Stomach (tissue), 9 donors: ENCODE results near the gene ACAD11. TPM values are rescaled to one million over a fixed set of nuclear protein-coding genes. Genes with fewer than 3 reads are reported as not detected.

Experiments used
- DNase-seq, 2 donors: peaks; one replicate each; pipeline versions ENCODE4 v3.0.0 to v3.0.0-alpha.2; 2013 to 2019
- H3K27ac ChIP-seq, 5 donors: fragments of 200-600 bp in 4 of 5; sonication (generic) in 4 of 5; one replicate each; pipeline ENCODE4 v1.5.1; 2013 to 2019; ENCODE audit warnings: mild to moderate bottlenecking in 1 of 5, moderate library complexity in 1 of 5
- H3K27me3 ChIP-seq, 3 donors: fragments of 200-600 bp; sonication (generic); one replicate each; pipeline ENCODE4 v1.5.1; 2017 to 2019; ENCODE audit warnings: mixed run types in 1 of 3
- H3K36me3 ChIP-seq, 4 donors: fragments of 200-600 bp; sonication (generic); 1 replicate in 3 of 4; 2 replicates in 1 of 4; pipeline ENCODE4 v1.5.1; 2016 to 2019
- H3K4me1 ChIP-seq, 4 donors: fragments of 200-600 bp; sonication (generic); one replicate each; pipeline ENCODE4 v1.5.1; 2016 to 2019
- H3K4me3 ChIP-seq, 4 donors: fragments of 200-600 bp; sonication (generic) in 3 of 4; one replicate each; pipeline ENCODE4 v1.5.1; 2016 to 2019; ENCODE audit warnings: mild to moderate bottlenecking in 1 of 4
- H3K9me3 ChIP-seq, 4 donors: fragments of 200-600 bp; sonication (generic); one replicate each; pipeline ENCODE4 v1.5.1; 2016 to 2019
- CTCF ChIP-seq, 7 experiments: fragments of 450-650 bp in 4 of 7; fragments of 200-600 bp in 3 of 7; sonication (generic) in 3 of 7; IDR thresholded peaks; one replicate each; pipeline ENCODE4 v1.5.1; 2016 to 2019; ENCODE audit warnings: antibody characterized with exemption in 7 of 7, control low read depth in 2 of 7, mild to moderate bottlenecking in 1 of 7
- EP300 ChIP-seq: sonication (generic); formaldehyde crosslinking; IDR thresholded peaks from one replicate; pipeline ENCODE4 v1.6.1; 2017; ENCODE audit warnings: antibody characterized with exemption
- POLR2A ChIP-seq, 4 donors: fragments of 450-650 bp; IDR thresholded peaks; one replicate each; pipeline ENCODE4 v1.6.1; 2016; ENCODE audit warnings: antibody characterized with exemption in 4 of 4, control low read depth in 2 of 4, mild to moderate bottlenecking in 1 of 4, moderate library complexity in 1 of 4
- POLR2AphosphoS5 ChIP-seq, 3 donors: sonication (generic); formaldehyde crosslinking; IDR thresholded peaks; one replicate each; pipeline ENCODE4 v1.6.1; 2016; ENCODE audit warnings: antibody characterized with exemption in 3 of 3
- WGBS, 5 donors: extraction: QIAGEN DNeasy Blood & Tissue Kit in 3 of 5; methylation state at CpG; one replicate each; pipeline versions ENCODE4 v1.1.5 to v1.1.7; 2013 to 2018; 5-methylcytosine and 5-hydroxymethylcytosine counted together
- intact Hi-C: fragments of 100-400 bp; cut with DNase I; formaldehyde crosslinking; loops from one replicate; pipeline ENCODE4 v1.15.1; 2023; ENCODE audit warnings: low total_unique reads
- polyA plus RNA-seq, 3 donors: library from polyadenylated mRNA; stranded (reverse); fragments of 200-250 nt; gene quantifications; one replicate each; pipeline ENCODE4 v1.2.3, GENCODE V29; 2013
- total RNA-seq, 5 donors: library from RNA; depleted of rRNA; stranded (reverse); fragments of >200 nt; gene quantifications; one replicate each; pipeline versions ENCODE4 v1.1.0 to v1.2.3, GENCODE V29; 2014 to 2016
- donor health status: healthy with polysubstance abuse.
- donor health status: Bipolar disorder and iron deficiency.
- donor health status: healthy.

The ACAD11 gene
- total and polyA plus RNA-seq, 8 donors: 2.6 to 137 (median 26.2) TPM

GRCh38 chr3:132555306-132556035, 104.1 kb downstream of the ACAD11 start:
- 59 to 82% (median 75%) methylated on average over 5 of the region's 5 CpGs for WGBS, 5 donors
- Histone ChIP-seq H3K9me3 (no peaks in the 10 kb centered on the region), H3K4me3 (no peak overlapping the region), H3K4me1 (peaks cover 0 to 16% (median 14%) of the 10 kb centered on the region in 4 donors), H3K27me3 (no peaks in the 10 kb centered on the region), H3K36me3 (peaks cover 0 to 31% (median 25%) of the 10 kb centered on the region in 4 donors), H3K27ac (no peak overlapping the region)
- no peak for DNase-seq
- TF ChIP-seq EP300: no peak
- no peak for TF ChIP-seq POLR2A (IDR thresholded peaks at IDR 0.05)
- no peak for TF ChIP-seq POLR2AphosphoS5 (IDR thresholded peaks at IDR 0.05)
- TF ChIP-seq CTCF (IDR thresholded peaks at IDR 0.05): no peak
- intact Hi-C loops: no loop called here

- Histone ChIP-seq H3K4me1 (peaks cover 0 to 25% (median 18%) of the 10 kb centered on the region in 4 donors), H3K4me3 (no peak overlapping the region), H3K27me3 (no peaks in the 10 kb centered on the region), H3K9me3 (no peaks in the 10 kb centered on the region), H3K36me3 (peaks cover 0 to 24% (median 15%) of the 10 kb centered on the region in 4 donors), H3K27ac (no peak overlapping the region)
- TF ChIP-seq EP300: no peak
- no peak for TF ChIP-seq CTCF (IDR thresholded peaks at IDR 0.05)
- TF ChIP-seq POLR2AphosphoS5 (IDR thresholded peaks at IDR 0.05): no peak
- TF ChIP-seq POLR2A (IDR thresholded peaks at IDR 0.05): no peak
- 18 to 48% (median 37%) methylated on average over 8 of the region's 8 CpGs for WGBS, 5 donors
- intact Hi-C loops: no loop called here
- DNase-seq: peak; percentile 48 to 54
Measured at GRCh38 chr3:132554437-132554836, 105.2 kb downstream of the ACAD11 start.

- DNase-seq: peak in 1 of 2 donors; percentile 54
- intact Hi-C loops: no loop called here
- Histone ChIP-seq H3K9me3 (no peaks in the 10 kb centered on the region), H3K4me1 (peaks cover 0 to 25% (median 18%) of the 10 kb centered on the region in 4 donors), H3K36me3 (peaks cover 0 to 17% (median 9%) of the 10 kb centered on the region in 4 donors), H3K4me3 (no peak overlapping the region), H3K27me3 (no peaks in the 10 kb centered on the region), H3K27ac (no peak overlapping the region)
- no peak for TF ChIP-seq CTCF (IDR thresholded peaks at IDR 0.05)
- no peak for TF ChIP-seq POLR2A (IDR thresholded peaks at IDR 0.05)
- TF ChIP-seq EP300: no peak
- no peak for TF ChIP-seq POLR2AphosphoS5 (IDR thresholded peaks at IDR 0.05)
- 68 to 85% (median 81%) methylated on average over 6 of the region's 6 CpGs for WGBS, 5 donors
Measured at GRCh38 chr3:132553826-132554225, 105.8 kb downstream of the ACAD11 start.

GRCh38 chr3:132550579-132551305, 108.9 kb downstream of the ACAD11 start:
- intact Hi-C loops: no loop called here
- Histone ChIP-seq H3K36me3 (no peaks in the 10 kb centered on the region), H3K27me3 (no peaks in the 10 kb centered on the region), H3K27ac (no peak overlapping the region), H3K4me3 (no peak overlapping the region), H3K9me3 (no peaks in the 10 kb centered on the region), H3K4me1 (peaks cover 0 to 25% (median 15%) of the 10 kb centered on the region in 4 donors)
- no peak for DNase-seq
- TF ChIP-seq EP300 (no peak), POLR2A (IDR thresholded peaks at IDR 0.05) (no peak), POLR2AphosphoS5 (IDR thresholded peaks at IDR 0.05) (no peak), CTCF (IDR thresholded peaks at IDR 0.05) (no peak)
- 48 to 67% (median 59%) methylated on average over 3 of the region's 3 CpGs for WGBS, 5 donors
